HG02642 (cell line): ENCODE data around the gene AP3B1.

Experiments
- ATAC-seq: cut with Tn5 transposase; IDR thresholded peaks from one replicate; pipeline ENCODE4 v1.9.1; 2021; ENCODE audit warnings: mild to moderate bottlenecking; ENCODE audit not compliant: unreplicated experiment, poor library complexity

Gene AP3B1

DNA sequence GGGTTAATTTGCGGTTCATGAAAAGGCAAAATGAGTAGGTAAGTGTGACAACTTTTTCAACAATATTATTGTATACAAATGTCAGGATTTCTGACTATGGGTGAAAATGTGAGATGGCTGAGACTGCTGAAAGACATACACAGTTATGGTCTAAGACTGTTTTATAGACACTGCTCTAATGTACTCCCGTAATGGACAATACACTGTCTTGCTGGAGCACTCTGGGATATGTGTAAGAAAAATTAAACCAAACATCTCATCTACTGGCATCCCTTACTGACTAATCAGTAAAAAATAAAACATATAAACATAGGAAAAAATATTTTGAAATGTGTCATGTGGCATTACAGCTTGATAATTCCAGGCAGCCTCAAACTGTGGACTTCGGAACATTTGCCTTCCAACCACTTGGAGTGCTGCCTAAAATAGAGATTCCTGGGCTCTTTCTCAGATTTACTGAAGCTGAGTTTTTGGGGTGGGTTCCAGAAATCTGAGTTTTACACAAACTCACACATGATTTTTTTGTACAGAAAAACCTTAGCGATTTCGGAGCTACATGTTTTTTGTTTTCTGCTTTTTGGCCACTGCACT, 284.5 kb downstream of the AP3B1 start:
- ATAC-seq, result no peak

DNA sequence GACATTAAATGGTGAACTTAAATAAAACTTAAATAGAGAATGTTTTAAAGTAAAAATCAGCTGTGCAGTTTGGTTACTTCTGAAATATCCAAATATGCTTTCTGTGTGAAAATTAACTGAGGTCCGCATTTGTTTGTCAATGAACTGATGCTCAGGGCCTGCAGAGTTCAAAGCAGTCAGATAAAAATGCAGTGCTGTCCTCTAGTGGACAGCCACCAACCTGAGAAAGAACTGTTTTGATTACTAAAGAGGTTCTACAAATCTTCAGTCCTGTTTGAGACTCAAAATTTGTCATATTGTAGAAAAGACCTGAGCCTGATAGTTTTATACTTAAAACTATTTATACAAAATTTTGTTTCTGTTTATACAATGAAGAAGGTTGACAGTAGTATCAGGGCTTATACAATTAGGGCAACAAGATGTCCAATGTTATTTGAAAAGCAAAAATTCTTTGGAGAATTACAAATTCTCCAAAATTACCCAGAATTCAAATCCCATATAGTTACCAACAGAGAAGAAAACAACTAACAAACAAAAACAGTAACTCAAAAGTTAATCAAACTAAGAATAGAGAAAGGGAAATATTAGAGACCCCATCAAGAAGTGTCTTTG, 286.0 kb downstream of the AP3B1 start:
- ATAC-seq, result no peak

DNA sequence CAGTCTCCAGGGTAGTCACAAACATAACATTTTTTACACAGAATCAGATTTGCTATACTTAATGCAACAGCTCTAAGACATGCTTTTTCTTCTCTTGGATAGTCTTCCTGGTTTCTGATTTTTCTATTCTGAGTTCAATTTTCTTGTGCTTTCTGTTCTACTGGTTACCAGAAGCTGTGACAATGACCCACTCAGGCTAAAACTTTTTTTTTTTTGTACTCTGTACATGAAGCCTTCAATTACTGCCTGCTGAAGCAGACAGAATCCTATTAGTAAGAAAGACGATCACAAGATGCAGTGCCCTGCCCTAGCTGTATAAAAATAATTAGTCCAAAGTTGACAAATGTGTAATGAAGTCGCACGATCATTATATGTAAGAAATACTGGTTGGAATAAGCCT, 287.3 kb downstream of the AP3B1 start:
- no peak for ATAC-seq

DNA sequence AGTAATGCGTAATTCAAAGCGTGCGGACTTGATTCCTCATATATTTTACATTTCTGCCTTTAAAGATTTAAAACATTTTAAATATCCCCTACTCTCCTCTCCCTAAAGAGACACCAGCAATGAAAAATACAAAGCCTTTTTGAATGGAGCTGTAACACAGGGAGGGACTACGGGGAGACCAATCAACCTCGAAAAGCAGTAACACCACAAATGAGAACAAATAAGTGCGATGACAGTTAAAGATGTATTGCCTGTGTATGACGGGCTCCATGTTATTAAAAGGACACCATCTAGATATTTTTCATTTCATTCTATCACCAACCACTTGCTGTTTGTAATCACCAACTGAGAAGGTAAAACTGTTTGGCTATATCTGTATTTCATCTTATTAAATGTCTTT, 288.0 kb downstream of the AP3B1 start:
- no peak for ATAC-seq

DNA sequence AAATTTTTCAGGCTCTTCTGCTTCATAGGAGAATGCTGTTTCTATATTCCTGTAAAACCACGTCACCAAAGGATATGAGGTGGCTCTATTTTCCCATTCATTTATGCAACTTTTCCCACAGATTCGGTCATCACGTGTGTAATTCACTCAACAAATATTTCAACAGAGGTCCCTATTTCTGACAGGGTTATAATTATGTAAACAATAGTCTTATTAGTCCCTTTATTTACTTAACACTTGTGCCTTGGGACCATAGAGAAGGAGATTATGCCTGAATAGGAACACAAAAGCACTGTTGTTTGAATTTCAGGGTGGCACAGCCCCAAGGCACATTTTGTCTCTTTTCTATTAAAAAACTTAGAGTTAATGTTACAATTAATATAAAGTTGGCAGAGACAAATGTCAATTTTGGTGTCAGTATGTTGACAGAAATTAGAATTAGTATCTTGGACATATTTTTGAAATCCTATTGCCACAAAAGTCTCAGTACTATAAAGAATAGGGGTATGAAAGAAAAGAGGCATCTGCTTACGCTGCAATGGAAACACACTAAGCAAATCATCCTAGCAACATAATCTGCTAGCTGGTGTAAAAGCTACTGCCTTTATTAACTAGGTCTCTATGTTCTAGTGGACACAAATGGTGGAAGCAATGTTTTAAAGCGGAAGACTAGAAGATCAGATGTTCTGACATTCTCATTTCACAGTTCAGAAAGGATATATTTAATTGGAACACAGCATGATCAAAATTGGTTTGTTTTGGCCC, 289.3 kb downstream of the AP3B1 start:
- ATAC-seq, result no peak

DNA sequence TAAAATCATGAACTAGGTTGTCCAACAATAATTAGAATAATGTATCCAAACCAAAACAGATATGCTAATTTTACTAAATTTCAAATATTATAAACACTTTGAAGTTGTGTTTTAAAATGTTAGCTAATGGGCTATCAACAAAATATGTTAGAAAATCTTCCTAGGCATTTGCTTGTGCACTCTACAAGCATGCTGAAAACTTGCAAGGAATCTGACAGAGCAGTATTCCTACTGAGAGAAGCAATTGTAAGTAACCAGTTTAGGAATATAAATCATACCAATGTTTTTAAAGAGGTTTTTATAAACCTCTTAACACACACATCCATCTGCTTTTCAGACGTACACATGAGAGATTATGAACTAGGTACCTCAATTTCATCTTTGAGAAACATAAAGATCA, 289.9 kb downstream of the AP3B1 start:
- no peak for ATAC-seq

DNA sequence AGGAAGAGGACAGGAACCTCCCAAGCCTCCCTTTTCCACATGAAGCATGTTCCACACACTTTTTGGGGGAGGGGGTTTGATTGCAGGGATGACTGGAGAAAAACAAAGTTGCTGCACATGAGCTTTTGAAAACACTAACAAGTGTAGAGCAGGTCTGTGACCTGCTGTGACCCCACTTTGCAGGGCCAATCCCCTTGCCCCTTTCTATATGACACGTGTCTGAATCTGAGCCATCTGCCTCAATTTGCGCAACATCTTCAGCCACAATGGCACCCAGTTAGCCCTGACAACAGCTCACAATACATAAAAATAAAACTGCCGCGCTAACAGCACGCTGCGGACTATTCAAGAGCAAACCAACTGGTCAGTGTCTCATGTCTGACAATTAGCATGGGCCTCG, 290.6 kb downstream of the AP3B1 start:
- ATAC-seq, result no peak

DNA sequence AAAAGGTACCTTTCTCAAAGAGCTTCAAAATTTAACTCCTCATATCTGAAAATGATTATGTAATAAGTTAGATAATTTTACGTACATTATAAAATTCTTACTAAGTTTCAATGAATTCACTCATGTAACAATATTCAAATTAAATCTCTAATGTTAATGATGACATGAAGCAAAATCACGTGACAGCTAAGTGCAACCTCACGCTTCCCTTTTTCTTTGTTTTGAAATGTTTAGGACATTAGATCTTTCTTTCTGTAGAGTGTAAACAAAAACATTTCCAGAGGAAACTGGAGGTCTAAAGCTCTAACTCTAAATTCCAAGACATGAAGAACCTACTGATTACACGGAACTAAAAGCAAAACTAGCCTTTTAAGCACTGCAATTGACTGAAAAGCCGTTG, 291.0 kb downstream of the AP3B1 start:
- ATAC-seq, result no peak

DNA sequence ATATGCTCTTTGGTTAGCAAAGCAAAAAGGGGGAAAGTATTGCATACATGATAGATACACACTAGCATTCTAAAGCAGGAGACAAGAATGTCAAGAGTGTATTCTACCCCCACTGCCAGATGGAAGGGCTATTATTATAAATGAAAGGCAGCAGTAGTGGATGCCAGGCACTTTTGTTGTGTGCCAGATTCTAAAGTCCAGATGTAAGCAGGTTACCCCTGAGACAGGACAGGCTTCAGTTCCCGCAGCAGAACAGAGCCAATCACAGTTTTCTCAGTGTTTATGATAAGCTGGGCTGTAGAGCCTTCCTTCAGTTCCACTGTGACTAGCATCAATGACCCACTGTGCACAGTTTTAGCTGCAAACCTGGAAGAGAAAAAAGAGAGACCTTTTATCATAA, 291.8 kb downstream of the AP3B1 start:
- ATAC-seq, result no peak

DNA sequence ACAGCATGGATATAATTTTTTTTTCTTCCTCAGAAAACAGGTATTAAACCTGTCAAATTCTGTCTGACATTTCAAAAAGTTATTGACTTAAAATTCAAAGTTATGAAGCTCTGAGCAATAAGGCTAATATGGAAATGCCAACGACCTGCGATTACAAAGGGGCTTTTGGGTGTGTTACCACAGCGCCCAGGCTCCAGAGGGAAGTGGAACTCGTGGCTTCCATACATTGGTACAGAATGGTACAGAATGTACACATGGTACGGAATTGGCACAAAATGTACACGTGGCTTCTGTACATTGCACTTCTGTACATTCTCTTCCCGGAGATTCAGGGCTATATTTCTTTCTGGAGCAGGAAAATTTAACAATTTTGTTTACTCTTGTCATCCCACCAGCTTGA, 293.3 kb downstream of the AP3B1 start:
- ATAC-seq, result no peak

DNA sequence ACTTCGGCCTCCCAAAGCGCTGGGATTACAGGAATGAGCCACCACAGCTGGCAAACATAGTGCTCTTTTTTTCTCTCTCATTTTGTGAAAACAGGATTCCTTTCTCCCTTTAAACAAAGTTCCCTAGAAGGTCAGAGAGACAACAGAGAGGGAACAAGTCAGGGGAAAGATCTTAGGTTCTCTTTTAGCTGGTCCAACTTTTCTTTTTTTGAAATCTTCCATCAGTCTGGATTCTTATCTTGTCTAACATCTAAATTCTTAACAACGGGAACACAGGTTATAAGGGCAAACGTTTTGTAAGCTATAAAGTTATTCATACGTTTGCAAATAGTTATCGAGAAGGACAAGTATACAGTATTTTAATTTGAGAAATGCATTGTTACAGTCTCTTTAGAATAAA, 294.3 kb downstream of the AP3B1 start:
- no peak for ATAC-seq

DNA sequence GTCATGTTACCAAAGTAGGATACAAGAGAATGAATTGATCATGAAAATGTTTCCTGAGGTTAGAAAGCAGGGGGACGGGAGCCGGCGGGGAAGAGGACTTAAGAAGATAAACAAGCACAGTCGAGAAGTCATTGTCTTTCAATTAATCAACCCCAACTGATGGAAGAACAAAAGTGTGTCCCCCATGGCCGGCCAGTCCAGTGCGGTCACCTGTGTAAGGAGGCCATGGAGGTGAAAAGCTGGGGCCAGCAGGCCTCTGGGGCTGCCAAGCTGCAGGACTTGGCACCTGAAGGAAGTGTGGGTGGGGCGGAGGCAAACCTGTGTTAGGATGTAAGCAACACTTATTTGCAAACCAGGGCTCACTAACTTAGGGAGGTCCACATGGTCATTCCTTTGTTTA, 295.1 kb downstream of the AP3B1 start:
- ATAC-seq, result no peak

DNA sequence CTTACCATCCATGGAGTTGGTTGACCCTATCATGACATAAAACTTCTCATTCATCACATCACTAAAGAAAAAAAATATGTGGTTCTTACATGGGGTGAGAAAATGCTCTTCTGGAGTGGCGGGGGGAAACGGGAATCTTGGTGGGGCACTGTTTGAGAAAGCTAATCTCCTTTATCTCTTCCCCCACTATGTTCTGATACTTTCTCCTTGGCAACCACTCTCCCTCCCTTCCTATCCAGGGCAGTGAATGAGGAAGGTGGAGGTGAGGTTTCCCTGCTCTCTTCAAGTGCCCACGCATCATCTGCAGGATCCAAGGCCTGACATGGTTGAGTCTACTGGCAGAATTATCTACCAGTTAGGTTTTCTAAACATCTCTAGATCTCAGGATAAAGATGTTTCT, 297.6 kb downstream of the AP3B1 start:
- no peak for ATAC-seq

DNA sequence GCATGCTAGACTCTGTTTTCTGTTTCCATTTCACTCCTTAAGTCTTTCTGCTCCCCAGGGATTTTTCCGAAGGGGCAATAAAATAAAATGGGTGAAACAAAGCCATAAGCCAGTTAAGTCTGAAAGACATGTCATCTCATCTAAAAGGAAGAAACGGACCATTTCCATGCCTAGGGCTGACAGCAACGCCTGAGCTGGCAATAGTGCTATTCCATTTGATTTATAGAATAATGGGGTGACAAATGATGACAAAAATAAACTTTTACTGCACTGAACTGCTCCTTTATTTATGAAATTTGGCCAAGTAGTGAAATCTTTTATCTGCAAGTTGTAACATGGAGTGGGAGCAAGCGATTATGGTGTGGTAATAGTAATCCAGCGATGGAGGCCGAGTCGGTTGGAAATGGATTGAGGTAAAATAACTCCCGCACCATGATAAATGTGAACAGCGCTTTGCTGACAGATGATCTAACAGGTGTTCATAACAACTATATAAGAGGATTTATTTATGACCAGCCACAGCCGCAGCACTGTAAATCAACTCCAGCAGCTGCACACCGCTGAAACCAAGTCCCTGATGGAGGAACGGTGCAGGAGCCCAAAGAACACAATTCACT, 298.6 kb downstream of the AP3B1 start:
- ATAC-seq, result no peak

DNA sequence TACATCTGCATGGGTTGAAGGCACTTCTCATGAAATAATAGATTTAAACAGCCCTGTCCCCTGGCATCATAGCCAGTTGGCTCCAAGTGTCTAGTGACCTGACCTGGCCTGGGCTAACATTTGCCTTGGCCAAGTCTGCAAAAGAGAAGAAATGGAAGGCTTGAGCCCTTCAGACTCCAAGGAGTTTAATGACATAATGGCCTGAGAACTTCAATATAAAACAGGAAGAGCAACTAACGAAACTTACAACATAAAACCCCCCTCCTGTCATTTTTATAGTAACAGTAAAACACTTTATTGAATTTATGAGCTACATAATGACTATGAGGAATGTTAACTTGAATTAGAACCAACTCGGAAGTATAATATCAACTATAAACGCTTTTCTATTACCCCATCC, 299.6 kb downstream of the AP3B1 start:
- no peak for ATAC-seq

DNA sequence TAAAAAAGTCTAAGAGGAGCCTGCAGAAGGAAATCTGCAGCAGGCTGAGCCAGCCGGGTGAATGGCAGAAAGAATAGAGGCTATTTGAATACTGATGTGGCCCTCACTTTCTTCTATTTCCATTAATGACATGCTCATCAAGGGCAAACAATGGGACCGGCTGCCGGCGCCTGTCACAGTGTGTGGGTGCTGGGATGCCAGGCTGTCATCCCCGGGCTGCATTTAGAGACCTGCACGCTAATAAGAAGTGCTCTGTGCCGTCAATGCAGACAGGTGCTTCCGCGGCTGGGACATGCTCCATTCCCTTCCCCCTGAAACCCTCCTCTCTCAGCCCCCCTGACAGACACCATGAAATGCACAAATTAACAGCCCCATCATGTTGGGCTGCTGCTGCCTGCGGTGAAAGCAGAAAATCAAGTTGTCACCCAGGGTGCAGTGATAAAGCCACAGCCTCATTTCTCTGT, 300.6 kb downstream of the AP3B1 start:
- ATAC-seq, result no peak

DNA sequence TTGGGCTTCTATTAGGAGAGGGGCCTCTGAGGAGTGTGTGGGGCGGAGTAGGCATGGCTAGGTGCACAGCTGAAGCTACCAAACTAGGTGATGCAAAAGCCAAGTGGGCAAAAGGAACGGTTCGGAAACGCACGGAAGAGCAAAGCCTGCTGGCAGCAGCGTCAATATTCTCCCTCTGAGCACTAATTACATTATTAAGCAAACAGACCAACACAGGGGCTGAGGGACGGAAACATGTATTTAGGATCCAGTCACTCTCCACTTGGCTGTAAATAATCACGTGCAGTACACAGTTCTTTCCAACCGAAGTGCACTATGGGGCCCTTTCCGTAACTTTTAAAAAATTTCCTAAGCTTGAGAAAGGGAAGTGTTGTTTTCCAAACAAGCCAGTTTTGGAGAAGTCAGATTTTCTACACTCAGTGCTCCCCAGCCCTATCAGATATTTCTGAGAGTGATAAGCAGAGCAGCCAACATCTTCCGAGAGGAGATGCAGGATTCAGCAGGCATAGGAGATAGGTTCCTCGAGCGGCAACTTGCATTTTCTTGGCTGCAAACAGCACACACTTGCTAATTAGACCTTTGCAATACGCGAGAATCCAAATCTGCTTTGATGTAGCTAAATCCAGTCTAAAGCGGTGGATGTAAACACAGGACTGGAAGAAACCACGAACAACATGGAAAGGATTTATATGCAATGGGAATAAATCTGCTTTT, 301.2 kb downstream of the AP3B1 start:
- no peak for ATAC-seq

DNA sequence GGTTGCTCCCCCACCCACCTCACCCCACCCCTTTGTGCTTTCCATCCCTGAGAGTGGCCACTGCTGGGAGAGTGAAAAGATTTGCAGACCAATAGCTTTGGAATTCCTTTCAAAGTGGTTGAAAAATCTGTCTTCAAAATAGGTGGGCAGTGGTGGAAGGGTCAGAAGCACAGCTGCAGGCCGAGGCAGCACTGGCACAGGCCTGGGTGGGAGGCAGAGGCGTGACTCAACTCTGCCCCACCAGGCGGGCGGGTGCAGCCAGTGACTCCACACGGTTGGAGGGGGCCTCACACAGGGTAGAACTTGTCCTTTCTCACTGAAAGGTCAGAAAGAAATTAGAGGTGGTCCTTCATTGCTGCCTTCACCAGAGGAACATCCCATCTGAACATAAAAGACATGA, 303.4 kb downstream of the AP3B1 start:
- ATAC-seq, result no peak

DNA sequence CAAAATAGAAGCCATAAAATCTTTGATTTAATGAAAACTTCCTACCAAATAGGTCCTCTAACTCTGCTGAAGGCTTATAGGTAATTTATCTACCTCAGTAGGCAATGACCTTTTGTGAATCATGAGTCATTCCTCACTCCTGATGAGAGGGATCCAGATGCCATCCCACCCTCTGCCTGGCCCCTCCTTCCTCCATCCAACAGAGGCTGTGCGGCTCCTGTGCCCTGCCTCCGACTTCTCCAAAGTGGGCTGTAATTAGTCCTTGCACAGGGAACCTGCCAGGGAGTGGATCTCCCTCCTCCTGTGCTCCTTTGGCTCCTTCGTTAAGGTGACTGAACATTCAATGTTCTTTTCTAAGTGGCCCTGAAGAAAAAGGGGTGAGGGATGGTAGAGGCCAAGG, 304.5 kb downstream of the AP3B1 start:
- ATAC-seq, result no peak

DNA sequence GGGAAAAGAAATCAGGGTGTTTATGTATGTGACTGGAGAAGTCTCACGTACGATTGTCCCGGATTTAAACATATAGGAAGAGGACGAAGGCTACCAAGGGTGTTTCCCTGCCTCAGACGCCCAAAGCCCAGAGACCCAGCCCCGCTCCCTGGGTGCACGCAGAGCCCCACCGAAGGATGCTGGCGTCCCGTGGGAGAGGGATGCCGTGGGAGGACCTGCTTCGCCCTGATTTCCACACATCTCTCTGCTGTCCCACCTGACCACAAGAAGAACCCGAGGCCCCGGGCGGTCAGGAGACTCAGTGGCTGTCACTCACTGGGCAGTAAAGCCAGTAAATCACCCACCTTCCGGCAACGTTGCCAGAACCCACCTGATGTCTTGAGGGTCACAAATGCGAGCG, 306.5 kb downstream of the AP3B1 start:
- ATAC-seq, result no peak

DNA sequence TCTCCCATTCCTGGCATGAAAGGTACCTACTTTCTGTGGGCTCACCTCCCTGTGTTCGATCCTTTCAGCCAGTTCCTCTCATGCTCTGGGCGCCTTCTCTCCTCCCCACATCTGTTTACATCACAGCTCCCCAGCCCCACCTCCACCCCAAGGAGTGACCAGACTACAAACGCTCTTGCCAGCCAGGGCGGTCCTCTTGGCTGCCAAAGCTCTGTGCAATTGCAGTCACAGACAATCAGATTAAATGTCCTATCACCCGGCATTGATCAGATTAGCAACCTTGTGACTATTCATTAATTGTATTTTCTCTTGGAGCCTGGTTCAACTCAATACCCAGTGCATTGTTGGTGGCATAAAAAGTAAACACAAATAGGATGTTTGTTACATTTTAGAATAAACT, 307.2 kb downstream of the AP3B1 start:
- ATAC-seq, result no peak
